HUES64 (cell line): ENCODE results near the gene ZNF862.

ENCODE experiments used
- H3K27ac ChIP-seq: 2 replicates; pipeline ENCODE4 v1.7.0; 2013; ENCODE audit warnings: low read depth, low read length, inconsistent platforms
- H3K27me3 ChIP-seq: 2 replicates; pipeline ENCODE4 v1.6.1; 2013; ENCODE audit warnings: mild to moderate bottlenecking, low read length; ENCODE audit not compliant: insufficient read depth
- H3K36me3 ChIP-seq: 2 replicates; pipeline ENCODE4 v1.6.1; 2013; ENCODE audit warnings: mild to moderate bottlenecking, low read length; ENCODE audit not compliant: insufficient read depth
- H3K4me1 ChIP-seq: 2 replicates; pipeline ENCODE4 v1.6.1; 2013; ENCODE audit warnings: mild to moderate bottlenecking, low read length, moderate library complexity; ENCODE audit not compliant: insufficient read depth
- H3K4me3 ChIP-seq: 2 replicates; pipeline ENCODE4 v1.5.1; 2013; ENCODE audit warnings: mild to moderate bottlenecking, low read length, moderate library complexity
- H3K9ac ChIP-seq: 2 replicates; pipeline ENCODE4 v1.6.1; 2013; ENCODE audit warnings: mild to moderate bottlenecking, low read depth, low read length
- H3K9me3 ChIP-seq: 2 replicates; pipeline ENCODE4 v1.6.1; 2013; ENCODE audit warnings: low read depth, low read length; ENCODE audit not compliant: insufficient read depth
- WGBS: fragments of 150-250, 120-280 bp; methylation state at CpG from one replicate; pipeline ENCODE4 v1.1.7; 2013; ENCODE audit warnings: missing lambda C conversion rate; 5-methylcytosine and 5-hydroxymethylcytosine counted together

The ZNF862 gene

GRCh38 chr7:149875396-149875795 is 37.2 kb downstream of the ZNF862 start:
- H3K4me3 ChIP-seq = no peak overlapping the region
- H3K27ac ChIP-seq = no peak overlapping the region
- H3K9ac ChIP-seq = no peak overlapping the region
- H3K4me1 ChIP-seq = 0 out of 2 replicates have a peak, but pooled peaks cover 7% of the 10 kb centered on the region
- H3K36me3 ChIP-seq = no peaks in the 10 kb centered on the region
- peaks cover 36% of the 10 kb centered on the region for H3K27me3 ChIP-seq
- WGBS = 96% methylated on average over 4 of the region's 4 CpGs
- H3K9me3 ChIP-seq = no peaks in the 10 kb centered on the region

- peaks cover 27% of the 10 kb centered on the region for H3K27me3 ChIP-seq
- H3K4me3 ChIP-seq = no peak overlapping the region
- H3K4me1 ChIP-seq = 0 out of 2 replicates have a peak, but pooled peaks cover under 1% of the 10 kb centered on the region
- 92% methylated on average over 16 of the region's 16 CpGs for WGBS
- H3K9me3 ChIP-seq = no peaks in the 10 kb centered on the region
- H3K36me3 ChIP-seq = no peaks in the 10 kb centered on the region
- H3K27ac ChIP-seq = no peak overlapping the region
- H3K9ac ChIP-seq = no peak overlapping the region
Observed at GRCh38 chr7:149877890-149878522, 39.8 kb downstream of the ZNF862 start.

DNA sequence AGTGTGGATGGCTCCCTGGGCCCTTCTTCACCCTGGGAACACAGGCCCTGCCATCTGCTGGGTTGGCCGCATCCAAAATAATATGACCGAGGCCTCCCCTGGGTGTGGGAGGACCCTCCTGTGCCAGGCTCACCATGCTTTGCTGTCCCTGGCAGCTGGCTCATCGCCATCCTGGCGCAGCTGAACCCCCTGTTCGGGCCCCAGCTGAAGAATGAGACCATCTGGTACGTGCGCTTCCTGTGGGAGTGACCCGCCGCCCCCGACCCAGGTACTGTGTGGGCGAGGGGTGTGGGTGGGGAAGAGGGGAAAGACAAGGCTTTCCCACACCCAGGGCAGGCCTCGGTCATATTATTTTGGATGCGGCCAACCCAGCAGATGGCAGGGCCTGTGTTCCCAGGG is 40.3 kb downstream of the ZNF862 start:
- 94% methylated on average over 13 of the region's 13 CpGs for WGBS
- H3K4me3 ChIP-seq = no peak overlapping the region
- H3K4me1 ChIP-seq = no peaks in the 10 kb centered on the region
- H3K36me3 ChIP-seq = no peaks in the 10 kb centered on the region
- no peak overlapping the region for H3K9ac ChIP-seq
- peaks cover 23% of the 10 kb centered on the region for H3K27me3 ChIP-seq
- H3K9me3 ChIP-seq = no peaks in the 10 kb centered on the region
- H3K27ac ChIP-seq = no peak overlapping the region

GRCh38 chr7:149879271-149879743 is 41.1 kb downstream of the ZNF862 start:
- H3K9ac ChIP-seq = no peak overlapping the region
- peaks cover 16% of the 10 kb centered on the region for H3K27me3 ChIP-seq
- 92% methylated on average over 14 of the region's 14 CpGs for WGBS
- H3K9me3 ChIP-seq = no peaks in the 10 kb centered on the region
- H3K27ac ChIP-seq = no peak overlapping the region
- H3K4me3 ChIP-seq = no peak overlapping the region
- H3K36me3 ChIP-seq = no peaks in the 10 kb centered on the region
- H3K4me1 ChIP-seq = no peaks in the 10 kb centered on the region

GRCh38 chr7:149879766-149880637 is 41.8 kb downstream of the ZNF862 start:
- Histone ChIP-seq H3K27ac (no peak overlapping the region), H3K4me1 (0 out of 2 replicates have a peak, but pooled peaks cover under 1% of the 10 kb centered on the region), H3K27me3 (peaks cover 9% of the 10 kb centered on the region), H3K9ac (no peak overlapping the region), H3K9me3 (no peaks in the 10 kb centered on the region), H3K4me3 (no peak overlapping the region), H3K36me3 (no peaks in the 10 kb centered on the region)
- WGBS = 93% methylated on average over 16 of the region's 16 CpGs

DNA sequence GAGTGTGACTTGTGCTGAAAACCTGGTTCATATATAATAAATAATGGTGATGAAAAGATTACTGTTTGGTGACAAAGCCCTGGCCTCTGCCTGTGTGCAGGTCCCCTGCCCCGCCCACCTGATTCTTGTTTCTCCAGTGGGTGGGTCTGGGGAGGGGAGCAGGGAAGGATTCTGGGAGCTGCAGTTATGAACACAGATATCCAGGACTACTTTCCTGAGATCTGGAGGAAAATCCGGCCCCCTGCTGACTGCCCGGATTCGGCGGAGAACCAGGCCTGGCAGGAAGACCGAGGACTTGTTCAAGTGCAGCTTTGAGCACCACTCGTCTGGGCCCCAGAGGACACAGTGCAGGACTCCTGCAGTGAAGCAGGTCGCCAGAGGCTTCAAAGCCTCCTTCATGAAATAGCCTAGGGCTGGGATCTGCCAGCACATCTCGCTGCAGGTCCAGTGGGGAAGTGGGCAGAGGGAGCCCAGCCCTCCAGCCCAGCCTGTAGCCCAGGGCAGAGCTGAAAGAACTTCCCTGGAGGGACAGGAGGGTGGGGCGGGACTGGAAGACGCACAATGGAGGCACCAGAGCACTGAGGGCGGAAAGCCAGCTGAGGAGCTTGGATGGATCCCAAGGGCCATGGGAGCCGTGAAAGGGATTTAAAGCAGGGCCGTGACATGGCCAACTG is 42.6 kb downstream of the ZNF862 start:
- H3K4me1 ChIP-seq = peaks cover 4% of the 10 kb centered on the region; the same call in 1 of the 2 replicates

DNA sequence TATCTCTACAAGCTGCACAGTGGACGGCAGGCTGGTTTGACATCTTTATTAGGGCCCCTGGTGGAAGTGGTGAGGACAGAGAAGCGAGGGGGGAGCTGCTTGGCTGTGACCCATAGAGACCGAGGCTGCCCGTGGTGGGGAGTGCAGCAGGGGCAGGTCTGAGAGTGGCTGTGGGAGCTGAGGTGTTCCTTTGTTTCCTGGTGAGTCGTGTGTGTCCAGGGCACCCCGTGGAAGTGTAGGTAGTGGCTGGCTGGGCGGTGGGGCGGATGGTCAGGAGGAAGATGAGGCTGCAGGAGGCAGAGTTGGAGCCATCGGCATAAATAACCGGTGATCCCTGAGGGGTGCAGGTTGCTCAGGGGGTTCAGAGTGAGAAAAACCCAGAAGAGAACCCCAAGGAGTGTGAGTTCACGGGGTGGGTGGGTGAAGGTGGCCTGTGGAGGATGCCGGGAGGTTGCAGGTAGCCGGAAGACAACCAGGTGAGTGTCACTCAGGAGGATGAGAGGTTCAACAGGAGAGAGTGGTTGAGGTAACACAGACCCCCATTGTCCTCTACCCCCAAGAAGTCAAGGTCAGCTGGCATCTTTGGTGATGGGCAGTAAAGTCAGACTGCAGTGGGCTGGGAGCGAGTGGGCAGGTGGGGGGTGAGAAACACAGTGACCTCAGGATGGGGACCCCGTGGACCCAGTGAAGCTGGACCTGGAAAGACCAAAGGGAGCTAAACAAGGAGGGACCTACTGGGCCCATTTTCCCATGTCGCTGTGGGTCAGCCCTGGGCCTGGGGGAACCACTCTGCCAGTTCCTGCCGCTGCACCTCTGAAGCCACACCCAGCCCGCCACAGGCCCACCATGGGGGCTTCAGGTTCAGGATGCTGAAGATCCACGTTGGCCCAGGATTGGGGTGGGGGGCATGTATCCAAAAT is 43.4 kb downstream of the ZNF862 start:
- Histone ChIP-seq H3K27ac (no peak overlapping the region), H3K36me3 (no peaks in the 10 kb centered on the region), H3K9me3 (no peaks in the 10 kb centered on the region), H3K4me1 (peaks cover 4% of the 10 kb centered on the region; the same call in 1 of the 2 replicates), H3K4me3 (no peak overlapping the region), H3K27me3 (no peaks in the 10 kb centered on the region), H3K9ac (no peak overlapping the region)
- WGBS = 91% methylated on average over 19 of the region's 19 CpGs

More for the DNA sequence above, 42.6 kb downstream of the ZNF862 start:
- WGBS = 81% methylated on average over 14 of the region's 14 CpGs
- Histone ChIP-seq H3K27ac (no peak overlapping the region), H3K4me3 (no peak overlapping the region), H3K9me3 (no peaks in the 10 kb centered on the region), H3K9ac (no peak overlapping the region), H3K27me3 (peaks cover 1% of the 10 kb centered on the region), H3K36me3 (no peaks in the 10 kb centered on the region)

DNA sequence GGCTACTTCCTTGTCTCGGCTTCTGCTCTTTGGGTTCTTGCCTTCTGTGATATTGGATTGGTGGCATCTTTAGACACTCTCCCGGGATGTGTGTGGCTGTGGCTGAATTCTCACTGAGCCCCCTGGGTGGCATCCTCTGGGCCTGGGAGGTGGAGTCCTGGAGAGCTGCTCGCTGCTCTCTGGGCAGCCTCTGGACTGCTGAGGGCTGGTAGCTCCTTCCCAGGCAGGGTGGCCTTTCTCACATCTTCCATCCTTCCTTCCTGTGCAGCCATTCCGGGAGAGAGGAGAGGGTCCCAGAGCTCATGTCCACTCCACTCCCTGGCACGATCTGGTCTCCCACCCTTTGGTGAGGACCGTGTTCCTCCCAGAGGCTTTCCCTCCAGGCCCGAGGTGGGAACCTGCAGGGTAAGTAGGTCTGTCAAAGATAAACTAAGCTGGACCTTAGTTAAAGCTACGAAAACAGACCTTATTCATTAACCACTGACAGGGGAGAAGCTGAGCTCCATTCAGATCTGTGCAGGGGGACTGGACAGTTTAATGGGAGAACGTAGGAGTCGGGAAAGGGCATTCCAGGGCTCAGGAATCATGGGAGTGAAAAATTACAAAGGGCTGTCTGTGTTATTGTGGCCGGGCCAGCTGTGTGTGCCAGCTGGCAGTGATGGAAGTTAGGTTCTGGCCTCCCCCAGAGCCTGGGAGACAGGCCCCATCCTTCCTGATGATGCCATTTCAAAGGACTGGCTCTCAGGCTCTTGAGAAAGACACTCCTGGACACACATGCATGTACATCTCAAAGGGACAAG is 44.3 kb downstream of the ZNF862 start:
- Histone ChIP-seq H3K36me3 (no peaks in the 10 kb centered on the region), H3K4me3 (no peak overlapping the region), H3K9me3 (no peaks in the 10 kb centered on the region), H3K27ac (no peak overlapping the region), H3K4me1 (peaks cover 4% of the 10 kb centered on the region; the same call in 1 of the 2 replicates), H3K9ac (no peak overlapping the region), H3K27me3 (no peaks in the 10 kb centered on the region)
- 91% methylated on average over 11 of the region's 11 CpGs for WGBS

DNA sequence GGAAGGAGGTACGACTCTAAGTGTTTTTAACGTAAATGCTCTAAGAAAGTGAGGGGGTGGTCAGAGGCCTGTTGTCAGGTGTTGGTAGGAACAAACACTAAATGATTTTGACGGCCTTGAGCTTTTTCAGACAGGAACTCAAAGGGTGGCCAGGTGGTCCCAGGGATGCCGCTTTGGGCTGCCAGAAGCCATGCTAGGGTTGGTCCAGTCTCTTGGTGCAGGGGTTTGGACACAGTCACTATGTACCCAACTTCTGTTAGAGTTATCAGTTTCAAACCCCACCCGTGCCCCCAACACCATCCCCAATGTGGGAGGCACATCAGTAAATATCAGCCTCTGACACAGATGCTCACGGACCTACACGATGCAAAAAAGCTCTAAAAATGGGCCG is 44.9 kb downstream of the ZNF862 start:
- Histone ChIP-seq H3K4me1 (peaks cover 4% of the 10 kb centered on the region; the same call in 1 of the 2 replicates), H3K36me3 (no peaks in the 10 kb centered on the region), H3K4me3 (no peak overlapping the region), H3K9ac (no peak overlapping the region), H3K27me3 (no peaks in the 10 kb centered on the region), H3K9me3 (no peaks in the 10 kb centered on the region), H3K27ac (no peak overlapping the region)
- 63% methylated on average over 8 of the region's 8 CpGs for WGBS

GRCh38 chr7:149883452-149883861 is 45.3 kb downstream of the ZNF862 start:
- no peaks in the 10 kb centered on the region for H3K9me3 ChIP-seq
- WGBS = 43% methylated on average over 12 of the region's 12 CpGs
- no peaks in the 10 kb centered on the region for H3K27me3 ChIP-seq

More at GRCh38 chr7:149883452-149883861, 45.3 kb downstream of the ZNF862 start:
- Histone ChIP-seq H3K4me1 (peaks cover 4% of the 10 kb centered on the region; the same call in 1 of the 2 replicates), H3K9ac (no peak overlapping the region), H3K36me3 (no peaks in the 10 kb centered on the region), H3K27ac (no peak overlapping the region), H3K4me3 (no peak overlapping the region)
